Hepatocyte (in vitro differentiated cells): ENCODE results near the gene CCDC43.

Experiments
- CTCF ChIP-seq: fragments of 200-600 bp; sonication (generic); IDR thresholded peaks from 2 replicates; pipeline ENCODE4 v1.5.1; 2016; ENCODE audit warnings: antibody characterized with exemption, mild to moderate bottlenecking; ENCODE audit not compliant: poor library complexity
- EZH2 ChIP-seq: fragments of 200-600 bp; sonication (generic); IDR thresholded peaks from 2 replicates; pipeline ENCODE4 v1.6.1; 2016; ENCODE audit warnings: antibody characterized with exemption, mild to moderate bottlenecking, borderline replicate concordance

GRCh38 chr17:44630703-44631102 is 58.9 kb downstream of the CCDC43 start:
- no peak for TF ChIP-seq CTCF
- no peak for TF ChIP-seq EZH2
